ENCODE measurements around the gene MYO9B. TPM values are rescaled to one million over a fixed set of nuclear protein-coding genes. Genes with fewer than 3 reads are reported as not detected.
A peak's percentile ranks its signal among the peaks of the same experiment; 100 is the strongest.

Gene MYO9B
- total RNA-seq, 1 experiment from 2014 or later, result 58.6 TPM

GRCh38 chr19:17109962-17110598 lies 34.5 kb downstream of the MYO9B start:
- Histone ChIP-seq H3K79me2 (ENCODE audit: insufficient read depth, low read length) (no peaks in the 10 kb centered on the region), H4K5ac (ENCODE audit: insufficient read length, low read depth, low read length) (no peak overlapping the region), H2AFZ (ENCODE audit: low read length) (no peak overlapping the region), H3K23me2 (ENCODE audit: insufficient read length, low read depth, low read length, poor library complexity, severe bottlenecking) (no peaks in the 10 kb centered on the region), H3K9me3 (ENCODE audit: control insufficient read depth, low read depth, low read length) (no peaks in the 10 kb centered on the region), H2BK120ac (ENCODE audit: low read depth, low read length, poor library complexity, severe bottlenecking) (no peak overlapping the region), H3T11ph (ENCODE audit: low read length) (no peak overlapping the region), H3K4me1 (ENCODE audit: insufficient read depth, low read length) (peaks cover 7% of the 10 kb centered on the region; the same call in 1 of the 2 replicates), H4K8ac (replicated peaks; ENCODE audit: insufficient read length, low read depth, low read length) (no peak overlapping the region), H2BK15ac (ENCODE audit: low read depth, low read length) (no peak overlapping the region), H3K27me3 (ENCODE audit: insufficient read depth, low read length) (no peaks in the 10 kb centered on the region), H3K4me2 (ENCODE audit: insufficient read depth, insufficient read length, low read length) (no peak overlapping the region), H3K56ac (ENCODE audit: insufficient read length, low read depth, low read length) (no peak overlapping the region), H3K79me1 (ENCODE audit: insufficient read depth, low read depth, low read length, poor library complexity, severe bottlenecking) (no peaks in the 10 kb centered on the region), H3K23ac (ENCODE audit: insufficient read length, low read depth, low read length) (no peak overlapping the region), H4K91ac (ENCODE audit: insufficient read length, low read depth, low read length) (no peak overlapping the region), H2BK20ac (ENCODE audit: low read depth, low read length, poor library complexity, severe bottlenecking) (no peak overlapping the region), H3K27ac (ENCODE audit: insufficient read length, low read depth, low read length) (no peak overlapping the region), H3K4ac (ENCODE audit: low read depth, low read length) (no peak overlapping the region), H2BK12ac (ENCODE audit: insufficient read length, low read depth, low read length) (no peak overlapping the region), H2BK5ac (ENCODE audit: insufficient read length, low read length) (no peak overlapping the region), H4K20me1 (ENCODE audit: control insufficient read depth, insufficient read depth, insufficient read length) (no peaks in the 10 kb centered on the region), H3K18ac (ENCODE audit: insufficient read length, low read depth, low read length) (no peak overlapping the region), H2AK5ac (ENCODE audit: insufficient read length, low read length) (no peak overlapping the region), H3K9ac (ENCODE audit: extremely low read depth, insufficient read length, low read length) (no peak overlapping the region), H3K14ac (ENCODE audit: insufficient read depth, low read length) (no peak overlapping the region)
- Mint-ChIP-seq H3K36me3 (ENCODE audit: insufficient read depth in 1 of 3, low read depth in 3 of 3) (peaks cover 8 to 28% (median 10%) of the 10 kb centered on the region in 3 experiments; a peak in 5 of 7 replicates), H3K4me3 (no peak overlapping the region), H3K27me3 (ENCODE audit: low read depth) (no peaks in the 10 kb centered on the region; the same call in 1 of the 2 replicates), H3K9me3 (no peaks in the 10 kb centered on the region), H3K27ac (peak overlapping the region; percentile 1 to 67 (median 28); a peak in 4 of 7 replicates), H3K4me1 (peaks cover 23 to 24% of the 10 kb centered on the region in 2 experiments)
- no CpG with 5 or more reads among the region's 26 CpGs for WGBS (ENCODE audit: extremely low coverage, insufficient read length, low lambda C conversion rate)
- no peak for DNase-seq
- TF ChIP-seq CTCF (conservative IDR thresholded peaks at IDR 0.05), result no peak
